ENCODE data around the gene GPC3.
A peak's percentile ranks its signal among the peaks of the same experiment; 100 is the strongest.

The GPC3 gene

GRCh38 chrX:133868682-133869081 is 116.7 kb downstream of the GPC3 start:
- ATAC-seq (no peak), DNase-seq (no peak)
- Mint-ChIP-seq H3K9me3 (no peaks in the 10 kb centered on the region), H3K4me1 (no peaks in the 10 kb centered on the region), H3K4me3 (no peak overlapping the region), H3K27me3 (no peaks in the 10 kb centered on the region), H3K27ac (peak overlapping the region in 1 of 2 donors; percentile 46)

DNA sequence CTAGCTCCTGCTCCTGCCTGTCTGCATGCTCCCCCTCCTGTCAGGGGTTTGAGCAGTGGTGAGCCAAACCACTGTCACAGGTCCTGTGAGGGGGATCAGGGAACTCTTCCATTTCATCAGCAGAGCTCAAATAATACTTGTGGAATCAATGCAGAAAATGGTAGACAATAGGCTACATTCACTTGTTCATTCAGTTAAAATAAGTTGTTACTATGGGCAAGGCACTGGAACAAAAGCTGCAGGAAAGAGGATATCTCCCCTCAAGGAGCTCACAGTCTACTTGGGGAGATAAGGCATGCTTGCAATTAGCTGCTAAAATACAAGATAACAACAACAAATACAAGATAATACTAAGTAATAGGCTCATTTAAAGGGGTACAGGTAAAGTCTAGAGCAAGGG is 117.1 kb downstream of the GPC3 start:
- Mint-ChIP-seq H3K27ac (no peak overlapping the region), H3K4me3 (no peak overlapping the region), H3K27me3 (no peaks in the 10 kb centered on the region), H3K4me1 (no peaks in the 10 kb centered on the region), H3K9me3 (no peaks in the 10 kb centered on the region)
- DNase-seq (no peak), ATAC-seq (no peak)

DNA sequence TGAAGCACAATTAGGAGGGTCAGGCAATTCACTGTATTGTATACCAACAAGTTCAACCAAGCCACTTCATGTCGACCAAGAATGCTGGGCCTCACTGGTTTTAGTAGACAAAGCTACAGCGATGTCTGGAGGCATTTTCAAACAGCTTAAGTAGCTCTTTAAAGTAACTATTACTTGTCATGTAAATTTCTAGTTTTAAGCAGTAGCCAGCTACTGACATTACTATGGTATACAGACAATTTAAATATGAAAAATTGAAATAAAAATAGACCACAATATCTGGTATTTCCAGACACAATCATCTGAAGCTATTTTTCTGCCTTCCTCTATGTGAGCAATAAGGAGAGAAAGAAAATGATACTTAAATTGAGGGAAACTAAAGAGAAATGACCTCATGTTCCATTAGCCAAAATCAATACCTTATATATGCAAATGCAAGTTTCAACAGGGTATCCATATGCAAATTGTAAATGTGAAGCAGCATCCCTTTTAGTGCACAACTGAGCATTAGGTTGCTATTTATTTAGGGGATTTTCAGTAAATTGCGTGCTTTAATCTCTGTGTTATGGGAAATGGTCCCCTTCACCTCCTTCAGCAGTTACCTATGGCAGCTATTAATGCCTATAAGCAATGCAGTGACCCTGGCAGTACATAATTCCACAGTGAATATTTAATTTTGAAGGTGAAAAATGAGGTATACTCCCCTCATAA is 119.5 kb downstream of the GPC3 start:
- Mint-ChIP-seq H3K4me1 (no peaks in the 10 kb centered on the region), H3K9me3 (no peaks in the 10 kb centered on the region), H3K4me3 (no peak overlapping the region), H3K27ac (no peak overlapping the region), H3K27me3 (no peaks in the 10 kb centered on the region)
- ATAC-seq, result no peak
- DNase-seq, result no peak

DNA sequence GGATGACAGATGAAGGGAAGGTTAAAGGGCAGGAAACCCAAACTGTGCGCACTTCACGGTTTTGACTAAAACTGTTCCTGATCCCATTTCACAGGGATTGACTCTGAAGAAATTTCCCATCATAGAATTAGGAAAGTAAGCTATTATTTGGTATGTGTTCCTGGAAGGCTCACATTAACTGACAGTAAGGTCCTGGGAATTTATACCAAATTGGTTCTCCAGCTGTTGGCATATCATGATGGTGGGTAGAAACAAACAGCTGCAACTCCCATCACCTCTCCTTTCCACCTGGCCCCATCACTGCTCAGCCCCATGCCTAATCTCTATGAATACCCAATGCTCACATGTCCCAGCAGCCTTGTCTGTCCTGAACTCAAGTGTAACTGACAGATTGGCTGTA is 121.2 kb downstream of the GPC3 start:
- Mint-ChIP-seq H3K4me3 (no peak overlapping the region), H3K27me3 (no peaks in the 10 kb centered on the region), H3K27ac (no peak overlapping the region), H3K4me1 (no peaks in the 10 kb centered on the region), H3K9me3 (no peaks in the 10 kb centered on the region)
- ATAC-seq (no peak), DNase-seq (no peak)

DNA sequence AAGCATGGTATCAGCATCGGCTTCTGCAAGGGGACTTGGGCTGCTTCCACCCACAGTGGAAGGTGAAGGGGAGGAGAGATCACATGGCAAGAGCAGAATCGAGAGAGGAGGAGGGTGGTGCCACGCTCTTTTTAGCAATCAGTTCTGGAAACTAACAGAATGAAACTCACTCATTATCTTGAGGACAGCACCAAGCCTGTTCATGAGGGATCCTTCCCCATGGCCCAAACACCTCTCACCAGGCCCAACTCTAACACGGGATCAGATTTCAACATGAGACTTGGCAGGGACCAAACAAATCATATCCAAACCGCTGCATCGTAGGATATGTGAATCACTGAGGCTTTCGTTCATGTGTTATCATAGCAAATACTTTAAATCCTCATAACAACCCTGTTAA is 125.5 kb downstream of the GPC3 start:
- Mint-ChIP-seq H3K4me3 (no peak overlapping the region), H3K4me1 (no peaks in the 10 kb centered on the region), H3K27me3 (no peaks in the 10 kb centered on the region), H3K9me3 (no peaks in the 10 kb centered on the region), H3K27ac (peak overlapping the region in 1 of 2 donors; percentile 89)
- ATAC-seq (no peak), DNase-seq (no peak)

GRCh38 chrX:133859336-133859735 is 126.1 kb downstream of the GPC3 start:
- Mint-ChIP-seq H3K9me3 (no peaks in the 10 kb centered on the region), H3K27me3 (no peaks in the 10 kb centered on the region), H3K4me1 (no peaks in the 10 kb centered on the region), H3K4me3 (no peak overlapping the region), H3K27ac (no peak overlapping the region)
- ATAC-seq (no peak), DNase-seq (no peak)

DNA sequence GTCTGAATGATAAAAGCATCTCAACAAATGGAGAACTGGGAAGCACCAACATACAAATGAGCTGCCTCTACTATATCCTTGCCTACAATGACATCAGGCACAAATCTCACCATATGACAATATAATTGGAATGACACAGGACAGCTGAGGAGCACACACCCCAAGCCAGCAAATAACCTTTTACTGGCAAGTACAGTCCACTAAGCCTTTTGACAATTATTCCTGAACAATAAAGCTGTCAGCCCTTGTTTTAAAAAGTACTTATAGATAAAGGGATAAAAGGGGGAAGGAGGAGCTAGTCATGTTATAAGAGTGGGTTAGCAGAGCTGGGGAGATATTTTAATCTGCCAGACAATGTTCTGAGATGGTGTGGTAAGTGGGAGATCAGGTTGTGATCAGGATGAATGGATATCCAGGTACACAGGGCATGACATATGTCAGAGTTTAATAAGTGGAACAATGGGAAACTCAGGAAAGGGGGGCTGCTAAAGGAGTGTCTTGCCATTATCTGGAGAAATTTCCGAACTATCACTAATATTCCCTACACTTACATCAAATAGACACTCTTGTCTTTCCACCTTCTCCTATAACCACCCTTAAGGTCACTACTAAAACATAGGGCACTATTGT is 127.6 kb downstream of the GPC3 start:
- Mint-ChIP-seq H3K9me3 (no peaks in the 10 kb centered on the region), H3K27ac (no peak overlapping the region), H3K4me3 (no peak overlapping the region), H3K27me3 (no peaks in the 10 kb centered on the region), H3K4me1 (no peaks in the 10 kb centered on the region)
- no peak for ATAC-seq
- DNase-seq, result no peak

DNA sequence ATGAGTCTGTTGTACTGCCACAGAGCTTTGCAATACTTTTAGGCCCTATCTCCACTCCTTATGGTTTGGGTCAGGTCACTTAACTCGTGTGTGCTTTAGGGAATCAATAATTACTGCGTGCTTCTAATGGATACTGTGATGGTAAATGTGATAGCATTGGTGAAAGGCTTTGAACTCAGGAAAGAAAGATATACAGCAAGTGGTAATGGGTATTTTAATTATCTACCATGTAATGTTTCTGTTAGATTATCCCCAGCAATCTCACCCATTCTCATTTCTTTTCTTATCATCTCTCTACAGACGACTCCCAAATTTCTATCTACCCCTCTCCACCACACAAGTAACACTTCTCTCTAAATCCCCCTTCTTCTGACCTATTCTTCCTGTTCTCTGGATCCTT is 128.6 kb downstream of the GPC3 start:
- Mint-ChIP-seq H3K27me3 (no peaks in the 10 kb centered on the region), H3K9me3 (no peaks in the 10 kb centered on the region), H3K4me3 (no peak overlapping the region), H3K27ac (no peak overlapping the region), H3K4me1 (no peaks in the 10 kb centered on the region)
- DNase-seq, result no peak
- ATAC-seq, result no peak

DNA sequence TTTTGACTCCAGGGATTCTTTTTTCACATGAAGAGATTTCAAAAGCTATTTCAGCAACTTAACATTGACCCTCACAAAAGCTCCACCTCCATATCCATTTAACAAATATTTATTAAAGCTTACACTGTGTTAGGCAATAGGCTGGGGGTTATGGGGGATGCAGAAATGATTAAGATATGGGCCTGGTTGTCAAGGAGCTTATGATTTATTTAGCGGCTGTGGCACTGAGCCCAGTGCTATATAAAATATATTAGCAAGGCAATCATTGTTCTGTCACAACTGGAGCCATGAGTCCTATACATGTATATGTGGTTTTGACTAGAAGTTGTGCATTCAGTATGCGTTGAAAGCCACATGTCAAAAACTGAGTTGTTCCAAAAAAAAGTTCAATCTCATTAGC is 131.1 kb downstream of the GPC3 start:
- no peaks in the 10 kb centered on the region for H3K4me1 Mint-ChIP-seq
- no peak overlapping the region for H3K27ac Mint-ChIP-seq
- no peaks in the 10 kb centered on the region for H3K9me3 Mint-ChIP-seq
- no peak for DNase-seq
- ATAC-seq, result no peak
- H3K27me3 Mint-ChIP-seq, result no peaks in the 10 kb centered on the region
- H3K4me3 Mint-ChIP-seq, result no peak overlapping the region

GRCh38 chrX:133852837-133853356 is 132.5 kb downstream of the GPC3 start:
- Mint-ChIP-seq H3K4me1 (no peaks in the 10 kb centered on the region), H3K27ac (no peak overlapping the region), H3K27me3 (no peaks in the 10 kb centered on the region), H3K4me3 (no peak overlapping the region), H3K9me3 (no peaks in the 10 kb centered on the region)
- DNase-seq (no peak), ATAC-seq (no peak)

DNA sequence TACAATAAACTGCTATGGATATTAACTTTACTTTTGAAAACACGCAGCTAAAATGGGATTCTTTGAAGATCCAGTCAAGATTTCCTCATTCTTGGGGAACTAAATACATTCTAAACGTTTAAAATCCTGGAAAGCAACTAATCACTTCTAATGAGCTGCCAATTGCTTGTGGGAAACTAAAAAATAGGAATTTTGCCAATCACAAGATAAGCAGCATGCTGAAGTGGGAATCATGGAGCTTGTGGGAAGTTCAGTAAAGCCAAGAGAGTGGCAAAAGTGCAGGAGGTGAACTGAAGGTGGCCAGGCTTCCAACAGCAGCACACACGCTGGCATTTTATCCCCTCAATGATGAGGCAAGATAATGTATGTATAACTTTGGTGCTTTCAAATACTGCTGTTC is 133.0 kb downstream of the GPC3 start:
- Mint-ChIP-seq H3K27me3 (no peaks in the 10 kb centered on the region), H3K4me1 (no peaks in the 10 kb centered on the region), H3K9me3 (no peaks in the 10 kb centered on the region), H3K27ac (no peak overlapping the region), H3K4me3 (no peak overlapping the region)
- DNase-seq (no peak), ATAC-seq (no peak)

GRCh38 chrX:133850399-133850798 is 135.0 kb downstream of the GPC3 start:
- H3K27me3 Mint-ChIP-seq, result no peaks in the 10 kb centered on the region
- no peak overlapping the region for H3K4me3 Mint-ChIP-seq
- no peak for DNase-seq
- H3K4me1 Mint-ChIP-seq, result no peaks in the 10 kb centered on the region
- no peaks in the 10 kb centered on the region for H3K9me3 Mint-ChIP-seq
- no peak for ATAC-seq
- no peak overlapping the region for H3K27ac Mint-ChIP-seq

DNA sequence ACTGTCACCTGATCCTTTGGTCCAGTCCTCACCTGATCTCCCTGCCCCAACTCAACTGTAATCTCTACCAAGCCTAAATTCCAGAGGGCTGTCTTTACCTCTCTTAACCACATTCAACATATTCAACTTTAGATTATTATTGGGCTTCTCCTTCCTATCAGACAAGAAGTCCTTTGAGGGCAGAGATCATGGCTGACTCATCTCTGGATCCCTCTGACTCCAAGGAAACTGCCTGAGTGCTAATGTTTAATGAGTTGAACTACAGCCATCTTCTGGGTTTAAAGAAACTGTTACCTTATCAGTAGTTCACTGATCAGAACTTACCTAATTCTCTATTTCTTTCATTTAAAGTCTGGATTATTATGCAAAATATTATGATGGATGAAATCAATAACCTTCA is 135.7 kb downstream of the GPC3 start:
- Mint-ChIP-seq H3K4me3 (no peak overlapping the region), H3K9me3 (no peaks in the 10 kb centered on the region), H3K27me3 (no peaks in the 10 kb centered on the region), H3K4me1 (no peaks in the 10 kb centered on the region), H3K27ac (no peak overlapping the region)
- no peak for ATAC-seq
- DNase-seq, result no peak

DNA sequence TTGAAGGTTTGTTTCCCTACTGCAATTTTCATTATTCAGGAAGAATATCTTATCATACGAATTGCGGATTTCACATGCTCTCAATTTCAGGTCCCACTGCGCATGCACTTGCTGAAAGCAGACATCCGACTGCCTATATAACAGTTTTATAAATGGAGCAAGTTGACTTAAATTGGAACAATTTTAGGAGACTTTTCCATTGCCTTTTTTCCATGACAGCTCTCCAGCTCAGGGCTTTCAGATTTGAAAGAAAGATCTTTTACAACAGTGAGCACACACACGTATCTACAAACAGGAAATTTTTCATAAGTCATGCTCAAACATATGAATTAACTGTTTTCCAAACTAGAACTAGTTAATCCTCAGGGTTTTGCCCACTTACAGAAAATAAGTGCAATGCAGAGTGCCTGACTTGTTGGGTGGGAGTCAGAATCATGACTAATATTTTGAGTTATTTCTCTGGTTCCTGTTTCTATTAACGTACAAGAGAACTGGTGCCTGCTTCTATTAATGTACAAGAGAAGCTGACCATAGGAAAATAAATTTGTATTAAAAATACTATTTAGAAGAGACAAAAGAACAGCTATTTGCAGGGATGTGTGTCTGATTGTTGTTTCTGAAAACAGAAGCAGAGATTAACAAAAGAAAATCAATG is 137.9 kb downstream of the GPC3 start:
- Mint-ChIP-seq H3K4me3 (no peak overlapping the region), H3K27me3 (no peaks in the 10 kb centered on the region), H3K9me3 (no peaks in the 10 kb centered on the region), H3K27ac (no peak overlapping the region), H3K4me1 (no peaks in the 10 kb centered on the region)
- DNase-seq, result no peak
- ATAC-seq, result no peak

DNA sequence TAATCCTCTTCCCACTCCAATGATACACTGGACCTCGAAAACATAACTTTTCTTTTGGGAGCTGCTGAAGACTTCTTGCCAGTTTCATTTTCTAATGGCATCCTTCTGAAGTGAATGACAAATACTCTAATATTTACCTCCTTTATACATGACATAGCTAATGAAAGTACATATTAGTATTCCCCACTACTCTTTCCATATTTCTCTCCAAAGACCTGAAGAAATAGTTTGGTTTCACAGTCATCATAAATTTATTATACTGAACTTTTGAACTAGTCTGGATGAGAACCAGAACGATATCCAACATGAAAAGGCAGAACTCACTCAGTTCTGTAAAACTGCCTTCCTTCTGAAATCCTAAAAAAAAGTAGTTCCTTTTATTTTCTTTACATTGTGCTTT is 139.1 kb downstream of the GPC3 start:
- no peak for DNase-seq
- no peaks in the 10 kb centered on the region for H3K4me1 Mint-ChIP-seq
- no peaks in the 10 kb centered on the region for H3K27me3 Mint-ChIP-seq
- H3K4me3 Mint-ChIP-seq, result no peak overlapping the region
- H3K9me3 Mint-ChIP-seq, result no peaks in the 10 kb centered on the region
- no peak for ATAC-seq
- H3K27ac Mint-ChIP-seq, result no peak overlapping the region

- H3K27me3 Mint-ChIP-seq, result no peaks in the 10 kb centered on the region
- no peaks in the 10 kb centered on the region for H3K9me3 Mint-ChIP-seq
- DNase-seq, result no peak
Measured at GRCh38 chrX:133840415-133840814, 145.0 kb downstream of the GPC3 start.

More at GRCh38 chrX:133840415-133840814, 145.0 kb downstream of the GPC3 start:
- Mint-ChIP-seq H3K4me3 (no peak overlapping the region), H3K27ac (no peak overlapping the region), H3K4me1 (no peaks in the 10 kb centered on the region)
- ATAC-seq, result no peak

Data from stimulated activated naive CD8-positive, alpha-beta T cell treated with anti-CD3 and anti-CD28 coated beads, Interleukin-15, amount 100 ng/mL, for 72 hours (primary cell).